K562 (cell line): ENCODE measurements around the gene OR10A3. TPM values are rescaled to one million over a fixed set of nuclear protein-coding genes. Genes with fewer than 3 reads are reported as not detected.
A peak's percentile ranks its signal among the peaks of the same experiment; 100 is the strongest.

Experiments
- ATAC-seq: fragments of 200-7000 bp; cut with Tn5 transposase; 3 replicates; pipeline ENCODE4 v1.9.1; 2020; ENCODE audit warnings: moderate library complexity
- BruUV-seq: library from RNA; stranded (reverse); fragments of 400-500 nt; replicated peaks from 2 replicates; lab custom pipeline; 2021; lab: Mats Ljungman, UMichigan
- CTCF ChIA-PET: fragments of 300-600 bp; formaldehyde crosslinking; extraction: SDS; loops from one replicate; lab custom pipeline; 2021; ENCODE audit warnings: low intra/inter-chr PET ratio; lab: Yijun Ruan, JAX
- POLR2A ChIA-PET: fragments of 300-600, 350-650 bp; sonication (Branson Sonifier 250); formaldehyde crosslinking; extraction: SDS; loops from one replicate; lab custom pipeline; 2021; ENCODE audit warnings: antibody characterized with exemption, inconsistent platforms; lab: Yijun Ruan, JAX
- DNase-seq, 4 experiments: peaks; one replicate each; pipeline versions ENCODE4 v3.0.0 to v3.0.0-alpha.2; 2011 to 2018; ENCODE audit warnings: low spot score in 3 of 4, mixed read lengths in 3 of 4; ENCODE audit errors: extremely low read depth in 1 of 4
- FAIRE-seq: peaks from 2 replicates; lab custom pipeline; 2011; peaks lifted over from hg19 to GRCh38; lab: Jason Lieb, UNC
- H2AFZ ChIP-seq: 2 replicates; pipeline ENCODE4 v1.6.0; 2011; ENCODE audit warnings: low read depth, low read length, control low read depth, inconsistent platforms
- H3K27ac ChIP-seq: fragments of 200-600 bp; 3 replicates; pipeline ENCODE4 v1.8.0; 2011; ENCODE audit warnings: low read depth, mild to moderate bottlenecking, control low read depth, inconsistent platforms, low read length, moderate library complexity, mixed read lengths; ENCODE audit errors: extremely low read depth
- H3K27me3 ChIP-seq, 2 experiments: fragments of 300-600 bp in 1 of 2; 2 replicates in 1 of 2; 3 replicates in 1 of 2; pipeline versions ENCODE4 v1.6.0 to v1.8.0; 2011; ENCODE audit warnings: inconsistent platforms in 2 of 2, low read length in 2 of 2, mild to moderate bottlenecking in 1 of 2, mixed read lengths in 1 of 2, moderate library complexity in 1 of 2; ENCODE audit not compliant: control insufficient read depth in 2 of 2, insufficient read depth in 2 of 2
- H3K36me3 ChIP-seq: fragments of 300-600 bp; 3 replicates; pipeline ENCODE4 v1.8.0; 2011; ENCODE audit warnings: mild to moderate bottlenecking, low read length, inconsistent platforms; ENCODE audit not compliant: control insufficient read depth, insufficient read depth
- H3K4me1 ChIP-seq, 2 experiments: fragments of 200-600 bp in 1 of 2; replicated peaks in 1 of 2; 2 replicates in 1 of 2; 3 replicates in 1 of 2; pipeline versions ENCODE4 v1.5.1 to v1.8.0; 2011; ENCODE audit warnings: inconsistent platforms in 2 of 2, low read length in 2 of 2, mild to moderate bottlenecking in 1 of 2, mixed read lengths in 1 of 2, moderate library complexity in 1 of 2; ENCODE audit not compliant: control insufficient read depth in 2 of 2, insufficient read depth in 2 of 2
- H3K4me2 ChIP-seq: 2 replicates; pipeline ENCODE4 v1.6.1; 2011; ENCODE audit warnings: low read length, control low read depth, inconsistent platforms, mixed read lengths; ENCODE audit not compliant: insufficient read depth
- H3K4me3 ChIP-seq: fragments of 200-600 bp; sonication (generic), shearing (Covaris generic); 2 replicates; pipeline ENCODE4 v1.5.1; 2016; ENCODE audit warnings: control low read depth, inconsistent platforms
- H3K79me2 ChIP-seq: fragments of 200-600 bp; 3 replicates; pipeline ENCODE4 v1.8.0; 2011; ENCODE audit warnings: low read length, inconsistent platforms; ENCODE audit not compliant: control insufficient read depth, insufficient read depth
- H3K9ac ChIP-seq, 2 experiments: 2 replicates each; pipeline versions ENCODE4 v1.6.0 to v1.6.1; 2011; ENCODE audit warnings: low read depth in 2 of 2, low read length in 2 of 2, control low read depth in 1 of 2, inconsistent platforms in 1 of 2, mild to moderate bottlenecking in 1 of 2, mixed read lengths in 1 of 2; ENCODE audit not compliant: insufficient read depth in 1 of 2
- H3K9me1 ChIP-seq: one replicate; pipeline ENCODE4 v1.6.0; 2011; ENCODE audit warnings: inconsistent platforms, mild to moderate bottlenecking, low read length, moderate library complexity; ENCODE audit not compliant: control insufficient read depth, insufficient read depth
- H3K9me3 ChIP-seq: replicated peaks from 2 replicates; pipeline ENCODE4 v1.5.1; 2011; ENCODE audit warnings: low read depth, low read length, inconsistent platforms; ENCODE audit not compliant: control insufficient read depth, insufficient read depth
- H4K20me1 ChIP-seq: replicated peaks from 2 replicates; pipeline ENCODE4 v1.6.1; 2011; ENCODE audit warnings: low read length, inconsistent platforms, mixed read lengths; ENCODE audit not compliant: control insufficient read depth, insufficient read depth
- CBX3 ChIP-seq, 2 experiments: IDR thresholded peaks; 1 replicate in 1 of 2; 2 replicates in 1 of 2; pipeline ENCODE4 v1.6.1; 2012; ENCODE audit warnings: inconsistent platforms in 2 of 2, low read length in 2 of 2, borderline replicate concordance in 1 of 2, control low read depth in 1 of 2
- HMG20B ChIP-seq: fragments of 250-450 bp; sonication (Bioruptor Pico); IDR thresholded peaks from 2 replicates; pipeline ENCODE4 v1.5.0; 2021; ENCODE audit warnings: mild to moderate bottlenecking
- PHB2 ChIP-seq: fragments of 450-650 bp; IDR thresholded peaks from 2 replicates; pipeline ENCODE4 v1.6.1; 2017; ENCODE audit warnings: low read depth
- POLR2G ChIP-seq: fragments of 200-400 bp; formaldehyde crosslinking; IDR thresholded peaks from 2 replicates; pipeline ENCODE4 v1.6.1; 2017; ENCODE audit warnings: low read depth, mild to moderate bottlenecking, antibody characterized with exemption, low read length, moderate library complexity
- PRPF4 ChIP-seq: fragments of 200-400 bp; formaldehyde crosslinking; IDR thresholded peaks from one replicate; pipeline ENCODE4 v1.6.1; 2017; ENCODE audit warnings: low read length, low read depth, mild to moderate bottlenecking; ENCODE audit not compliant: insufficient read depth, poor library complexity, severe bottlenecking
- SETDB1 ChIP-seq: IDR thresholded peaks from one replicate; pipeline ENCODE4 v1.6.1; 2012; ENCODE audit warnings: low read length, control low read depth, inconsistent platforms
- SMAD3 ChIP-seq: fragments of 450-650 bp; formaldehyde crosslinking; conservative IDR thresholded peaks from 2 replicates; pipeline ENCODE4 v1.4.0; 2020; ENCODE audit warnings: mild to moderate bottlenecking
- SMC3 ChIP-seq: conservative IDR thresholded peaks from 2 replicates; pipeline ENCODE4 v1.6.1; 2011; ENCODE audit warnings: low read depth, low read length, improper control_type of control experiment; ENCODE audit not compliant: insufficient read depth
- WGBS: fragments of 100-300 bp; shearing (Covaris generic); methylation state at CpG from one replicate; pipeline ENCODE4 v1.1.6; 2016; ENCODE audit warnings: low coverage, mixed read lengths; ENCODE audit not compliant: insufficient coverage; ENCODE audit errors: missing lambda C conversion rate; 5-methylcytosine and 5-hydroxymethylcytosine counted together
- in situ Hi-C: fragments of 300-500 bp; cut with MboI; formaldehyde crosslinking; loops from 4 replicates; pipeline ENCODE4 v1.15.0; 2018; ENCODE audit warnings: inconsistent platforms, mixed read lengths
- intact Hi-C: fragments of 100-400 bp; cut with micrococcal nuclease; formaldehyde crosslinking; loops from 2 replicates; pipeline ENCODE4 v1.14.2; 2022
- polyA plus RNA-seq, 8 experiments: library from polyadenylated mRNA; depleted of rRNA in 4 of 8; stranded (reverse) in 5 of 8; unstranded in 3 of 8; fragments of >200 nt; fragmentation: Nextera tagmentation in 2 of 8; fragmentation: Illumina TruSeq in 1 of 8; extraction: Ambion mirVana in 2 of 8; extraction: Trizol in 1 of 8; gene quantifications; 2 replicates each; pipeline versions ENCODE4 v1.2.1 to v1.2.3, GENCODE V29; 2011 to 2014; ENCODE audit warnings: inconsistent platforms in 1 of 8, missing spikeins in 1 of 8
- total RNA-seq, 7 experiments: library from RNA; depleted of rRNA in 6 of 7; stranded (reverse); fragments of >200 nt in 6 of 7; fragmentation: Illumina TruSeq in 2 of 7; extraction: Trizol in 2 of 7; gene quantifications; 2 replicates each; pipeline versions ENCODE4 v1.2.1 to v1.2.3, GENCODE V29; 2011 to 2021; ENCODE audit warnings: low replicate concordance in 1 of 7
- TF ChIP-seq, protein P1 (sequence below): fragments of 450-650 bp; formaldehyde crosslinking; IDR thresholded peaks from 2 replicates; pipeline ENCODE4 v1.4.0; 2020; ENCODE audit warnings: mild to moderate bottlenecking, moderate library complexity
- TF ChIP-seq, protein P2 (sequence below): sonication (generic); formaldehyde crosslinking; IDR thresholded peaks from 2 replicates; pipeline ENCODE4 v1.8.0; 2022; ENCODE audit warnings: mild to moderate bottlenecking, missing genetic modification reagents
- TF ChIP-seq, protein P3 (sequence below): sonication (generic); formaldehyde crosslinking; IDR thresholded peaks from 2 replicates; pipeline ENCODE4 v1.8.0; 2022; ENCODE audit warnings: missing genetic modification reagents, mild to moderate bottlenecking, borderline replicate concordance
- TF ChIP-seq, protein P4 (sequence below): sonication (generic); formaldehyde crosslinking; IDR thresholded peaks from 2 replicates; pipeline ENCODE4 v1.8.1; 2023; ENCODE audit warnings: missing genetic modification reagents, mild to moderate bottlenecking, borderline replicate concordance

The OR10A3 gene
- total and polyA plus RNA-seq, 9 of the 15 experiments (the other 6 are each of a cell fraction or from before 2014, with no cell fraction given), result not detected

DNA sequence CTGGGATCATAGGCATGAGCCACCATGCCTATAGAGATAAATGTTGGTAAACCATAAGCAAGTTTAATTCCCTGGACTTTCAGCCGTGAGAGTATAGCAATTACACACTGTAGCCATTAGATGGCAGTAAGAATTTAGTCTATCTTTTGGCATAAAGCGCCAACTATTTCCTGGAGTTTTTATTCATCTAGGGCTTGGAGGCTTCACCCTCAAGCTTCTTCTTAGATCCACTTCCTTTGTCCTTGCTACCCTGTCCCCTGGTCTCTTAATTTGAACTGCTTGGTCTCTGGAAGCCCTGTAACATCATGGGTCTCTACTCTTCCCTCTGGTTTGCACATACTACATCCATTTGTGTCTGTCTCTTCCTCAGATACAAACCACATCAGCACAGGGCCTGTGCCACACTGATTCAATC, 48.7 kb downstream of the OR10A3 start:
- Histone ChIP-seq H2AFZ (peak overlapping the region; percentile 77), H3K27me3 (no peaks in the 10 kb centered on the region), H3K9me3 (no peaks in the 10 kb centered on the region), H3K4me2 (no peak overlapping the region), H3K9me1 (no peaks in the 10 kb centered on the region), H3K27ac (no peak overlapping the region), H3K4me1 (no peaks in the 10 kb centered on the region), H3K36me3 (no peaks in the 10 kb centered on the region), H4K20me1 (no peaks in the 10 kb centered on the region), H3K79me2 (no peaks in the 10 kb centered on the region), H3K9ac (no peak overlapping the region), H3K4me3 (no peak overlapping the region)
- DNase-seq (peak; percentile 11 to 53 (median 28)), FAIRE-seq (peak; percentile 75), ATAC-seq (peak; percentile 87)
- WGBS, result 0% methylated on average over 2 of the region's 2 CpGs
- no TSS peak for BruUV-seq
- in situ Hi-C loops (loop anchor here (10.0 kb wide), 1 partner anchor 202 kb away; no protein-coding TSS in a partner anchor), intact Hi-C loops (loop anchor here (1.0 to 2.0 kb wide), 3 partner anchors 94 to 206 kb away; partner anchors contain the start of gene EIF3F)
- ChIA-PET CTCF (interaction anchor here (0.7 to 1.5 kb wide), 5 partner anchors 13 to 198 kb away, joined by 3 to 8 read pairs (median 4); partner anchors contain the start of gene EIF3F), POLR2A (no interaction called here)
- TF ChIP-seq PHB2, result no peak
- TF ChIP-seq, protein P1, sequence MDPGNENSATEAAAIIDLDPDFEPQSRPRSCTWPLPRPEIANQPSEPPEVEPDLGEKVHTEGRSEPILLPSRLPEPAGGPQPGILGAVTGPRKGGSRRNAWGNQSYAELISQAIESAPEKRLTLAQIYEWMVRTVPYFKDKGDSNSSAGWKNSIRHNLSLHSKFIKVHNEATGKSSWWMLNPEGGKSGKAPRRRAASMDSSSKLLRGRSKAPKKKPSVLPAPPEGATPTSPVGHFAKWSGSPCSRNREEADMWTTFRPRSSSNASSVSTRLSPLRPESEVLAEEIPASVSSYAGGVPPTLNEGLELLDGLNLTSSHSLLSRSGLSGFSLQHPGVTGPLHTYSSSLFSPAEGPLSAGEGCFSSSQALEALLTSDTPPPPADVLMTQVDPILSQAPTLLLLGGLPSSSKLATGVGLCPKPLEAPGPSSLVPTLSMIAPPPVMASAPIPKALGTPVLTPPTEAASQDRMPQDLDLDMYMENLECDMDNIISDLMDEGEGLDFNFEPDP (CRISPR knock-in tag), result no peak
- TF ChIP-seq, protein P2, sequence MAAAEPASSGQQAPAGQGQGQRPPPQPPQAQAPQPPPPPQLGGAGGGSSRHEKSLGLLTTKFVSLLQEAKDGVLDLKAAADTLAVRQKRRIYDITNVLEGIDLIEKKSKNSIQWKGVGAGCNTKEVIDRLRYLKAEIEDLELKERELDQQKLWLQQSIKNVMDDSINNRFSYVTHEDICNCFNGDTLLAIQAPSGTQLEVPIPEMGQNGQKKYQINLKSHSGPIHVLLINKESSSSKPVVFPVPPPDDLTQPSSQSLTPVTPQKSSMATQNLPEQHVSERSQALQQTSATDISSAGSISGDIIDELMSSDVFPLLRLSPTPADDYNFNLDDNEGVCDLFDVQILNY, result no peak
- no peak for TF ChIP-seq CBX3 (IDR thresholded peaks at IDR 0.05; ENCODE audit: borderline replicate concordance in 1 of 2, low read length in 2 of 2)
- TF ChIP-seq POLR2G, result no peak
- TF ChIP-seq PRPF4, result no peak
- no peak for TF ChIP-seq SMAD3 (CRISPR knock-in tag)
- no peak for TF ChIP-seq HMG20B (CRISPR knock-in tag)
- 0 out of 2 replicates have a peak, but pooled peaks have one; percentile 9 for TF ChIP-seq SMC3
- TF ChIP-seq SETDB1, result no peak
- TF ChIP-seq, protein P3, sequence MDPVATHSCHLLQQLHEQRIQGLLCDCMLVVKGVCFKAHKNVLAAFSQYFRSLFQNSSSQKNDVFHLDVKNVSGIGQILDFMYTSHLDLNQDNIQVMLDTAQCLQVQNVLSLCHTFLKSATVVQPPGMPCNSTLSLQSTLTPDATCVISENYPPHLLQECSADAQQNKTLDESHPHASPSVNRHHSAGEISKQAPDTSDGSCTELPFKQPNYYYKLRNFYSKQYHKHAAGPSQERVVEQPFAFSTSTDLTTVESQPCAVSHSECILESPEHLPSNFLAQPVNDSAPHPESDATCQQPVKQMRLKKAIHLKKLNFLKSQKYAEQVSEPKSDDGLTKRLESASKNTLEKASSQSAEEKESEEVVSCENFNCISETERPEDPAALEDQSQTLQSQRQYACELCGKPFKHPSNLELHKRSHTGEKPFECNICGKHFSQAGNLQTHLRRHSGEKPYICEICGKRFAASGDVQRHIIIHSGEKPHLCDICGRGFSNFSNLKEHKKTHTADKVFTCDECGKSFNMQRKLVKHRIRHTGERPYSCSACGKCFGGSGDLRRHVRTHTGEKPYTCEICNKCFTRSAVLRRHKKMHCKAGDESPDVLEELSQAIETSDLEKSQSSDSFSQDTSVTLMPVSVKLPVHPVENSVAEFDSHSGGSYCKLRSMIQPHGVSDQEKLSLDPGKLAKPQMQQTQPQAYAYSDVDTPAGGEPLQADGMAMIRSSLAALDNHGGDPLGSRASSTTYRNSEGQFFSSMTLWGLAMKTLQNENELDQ (CRISPR knock-in tag), result no peak
- TF ChIP-seq, protein P4, sequence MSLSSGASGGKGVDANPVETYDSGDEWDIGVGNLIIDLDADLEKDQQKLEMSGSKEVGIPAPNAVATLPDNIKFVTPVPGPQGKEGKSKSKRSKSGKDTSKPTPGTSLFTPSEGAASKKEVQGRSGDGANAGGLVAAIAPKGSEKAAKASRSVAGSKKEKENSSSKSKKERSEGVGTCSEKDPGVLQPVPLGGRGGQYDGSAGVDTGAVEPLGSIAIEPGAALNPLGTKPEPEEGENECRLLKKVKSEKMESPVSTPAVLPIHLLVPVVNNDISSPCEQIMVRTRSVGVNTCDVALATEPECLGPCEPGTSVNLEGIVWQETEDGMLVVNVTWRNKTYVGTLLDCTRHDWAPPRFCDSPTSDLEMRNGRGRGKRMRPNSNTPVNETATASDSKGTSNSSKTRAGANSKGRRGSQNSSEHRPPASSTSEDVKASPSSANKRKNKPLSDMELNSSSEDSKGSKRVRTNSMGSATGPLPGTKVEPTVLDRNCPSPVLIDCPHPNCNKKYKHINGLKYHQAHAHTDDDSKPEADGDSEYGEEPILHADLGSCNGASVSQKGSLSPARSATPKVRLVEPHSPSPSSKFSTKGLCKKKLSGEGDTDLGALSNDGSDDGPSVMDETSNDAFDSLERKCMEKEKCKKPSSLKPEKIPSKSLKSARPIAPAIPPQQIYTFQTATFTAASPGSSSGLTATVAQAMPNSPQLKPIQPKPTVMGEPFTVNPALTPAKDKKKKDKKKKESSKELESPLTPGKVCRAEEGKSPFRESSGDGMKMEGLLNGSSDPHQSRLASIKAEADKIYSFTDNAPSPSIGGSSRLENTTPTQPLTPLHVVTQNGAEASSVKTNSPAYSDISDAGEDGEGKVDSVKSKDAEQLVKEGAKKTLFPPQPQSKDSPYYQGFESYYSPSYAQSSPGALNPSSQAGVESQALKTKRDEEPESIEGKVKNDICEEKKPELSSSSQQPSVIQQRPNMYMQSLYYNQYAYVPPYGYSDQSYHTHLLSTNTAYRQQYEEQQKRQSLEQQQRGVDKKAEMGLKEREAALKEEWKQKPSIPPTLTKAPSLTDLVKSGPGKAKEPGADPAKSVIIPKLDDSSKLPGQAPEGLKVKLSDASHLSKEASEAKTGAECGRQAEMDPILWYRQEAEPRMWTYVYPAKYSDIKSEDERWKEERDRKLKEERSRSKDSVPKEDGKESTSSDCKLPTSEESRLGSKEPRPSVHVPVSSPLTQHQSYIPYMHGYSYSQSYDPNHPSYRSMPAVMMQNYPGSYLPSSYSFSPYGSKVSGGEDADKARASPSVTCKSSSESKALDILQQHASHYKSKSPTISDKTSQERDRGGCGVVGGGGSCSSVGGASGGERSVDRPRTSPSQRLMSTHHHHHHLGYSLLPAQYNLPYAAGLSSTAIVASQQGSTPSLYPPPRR, result no peak
